GM18868 (cell line): ENCODE data around the gene RETREG1.
"Not testable (repeated sequence)": the region's sequence is repeated elsewhere in the genome, so short reads cannot be mapped to it uniquely, and the experiment has no call there.

Experiments used
- ATAC-seq: cut with Tn5 transposase; IDR thresholded peaks from one replicate; pipeline ENCODE4 v1.9.1; 2021; ENCODE audit warnings: mild to moderate bottlenecking, moderate library complexity; ENCODE audit not compliant: unreplicated experiment

RETREG1 gene

DNA sequence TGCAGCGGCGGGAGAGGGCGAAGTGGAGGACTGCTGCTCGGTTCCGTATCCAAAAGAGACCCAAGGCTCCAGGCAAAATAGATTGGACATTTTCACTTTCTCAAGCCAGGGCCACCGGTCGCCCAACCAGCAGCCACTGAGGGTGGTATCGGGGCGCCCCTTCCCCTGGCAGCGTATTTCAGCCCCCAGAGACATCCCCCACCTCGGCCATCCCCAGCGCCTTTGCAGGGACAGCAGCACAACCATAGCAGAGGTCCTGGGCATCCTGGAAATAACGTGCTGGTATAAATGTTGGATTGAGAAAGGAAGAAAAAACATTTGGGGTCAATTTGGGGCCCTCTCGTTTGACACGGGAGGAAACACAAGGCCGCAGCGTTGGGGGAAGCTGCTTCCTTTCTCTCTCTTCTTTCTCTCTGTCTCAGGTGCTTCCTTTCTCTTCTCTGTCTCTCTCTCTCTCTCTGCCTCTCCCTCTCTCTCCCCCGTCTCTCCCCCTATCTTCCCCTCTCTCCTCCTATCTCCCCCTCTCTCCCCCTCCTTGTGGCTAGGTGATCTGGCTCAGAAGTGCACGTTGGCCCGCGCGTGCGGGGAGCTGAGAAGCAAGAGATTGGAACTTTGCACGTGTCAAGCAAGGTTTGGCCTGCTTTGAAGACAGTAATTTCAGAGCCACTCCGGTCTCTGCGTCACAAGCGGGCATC, 624 bp upstream of the RETREG1 start:
- no peak for ATAC-seq

- peak; percentile 4 for ATAC-seq
These were observed 859 bp downstream of the RETREG1 start for GRCh38 chr5:16615741-16616535.

DNA sequence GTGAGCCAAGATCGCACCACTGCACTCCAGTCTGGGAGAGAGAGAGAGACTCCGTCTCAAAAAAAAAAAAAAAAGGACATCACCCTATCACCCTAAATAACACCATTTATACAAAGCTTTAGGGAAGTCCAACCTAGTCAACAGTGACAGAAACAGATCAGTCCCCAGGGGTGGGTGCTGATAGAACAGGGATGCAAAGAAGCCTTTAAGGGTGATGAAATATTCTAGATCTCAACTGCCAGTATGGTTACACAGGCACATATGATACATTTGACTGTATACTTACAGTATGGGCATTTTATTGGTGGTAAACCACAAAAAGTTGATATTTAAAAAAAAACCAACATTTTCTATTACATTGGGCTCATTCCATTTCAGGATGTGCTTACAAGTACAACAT, 4.8 kb downstream of the RETREG1 start:
- no peak for ATAC-seq

GRCh38 chr5:16610896-16611295, 5.9 kb downstream of the RETREG1 start:
- ATAC-seq, result not testable (repeated sequence)

DNA sequence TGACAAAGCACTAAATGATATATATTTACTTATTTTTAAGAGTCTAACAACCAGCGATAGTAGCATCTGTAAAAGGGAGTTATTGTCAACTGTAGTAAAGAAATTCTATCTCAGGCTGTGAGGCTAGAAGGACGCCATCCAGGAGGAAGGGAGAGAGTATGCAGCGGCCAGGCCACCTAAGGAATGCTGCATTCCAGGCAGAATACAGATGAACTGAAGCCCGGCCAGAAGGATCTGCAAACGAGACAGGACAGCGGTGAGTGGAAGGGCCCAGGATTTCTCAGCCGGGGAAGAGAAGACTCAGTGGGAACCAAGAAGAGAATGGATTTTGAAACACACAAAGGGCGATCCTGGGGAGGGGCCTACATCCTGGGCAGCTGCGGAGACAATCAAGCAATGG, 7.4 kb downstream of the RETREG1 start:
- no peak for ATAC-seq

DNA sequence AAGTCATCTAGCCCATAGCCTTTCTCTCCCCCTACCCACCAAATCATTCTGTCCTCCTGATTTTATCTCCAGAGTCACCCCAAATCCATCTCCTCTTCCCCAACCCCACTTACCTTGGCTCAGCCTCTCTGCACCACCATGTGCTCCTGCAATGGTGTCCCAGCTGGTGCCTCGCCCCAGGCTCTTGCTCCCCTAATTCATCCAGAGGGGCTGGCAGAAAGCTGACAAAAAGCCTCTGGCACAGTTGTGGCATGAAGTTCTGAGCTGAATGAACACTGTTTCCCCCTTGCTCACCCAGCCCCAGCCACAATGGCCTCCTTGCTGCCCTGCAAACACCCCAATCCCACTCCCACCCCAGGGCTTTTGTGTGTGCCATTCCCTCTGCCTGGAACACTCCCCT, 10.2 kb downstream of the RETREG1 start:
- ATAC-seq, result no peak

- no peak for ATAC-seq
These were observed 13.1 kb downstream of the RETREG1 start for GRCh38 chr5:16603701-16604100.

DNA sequence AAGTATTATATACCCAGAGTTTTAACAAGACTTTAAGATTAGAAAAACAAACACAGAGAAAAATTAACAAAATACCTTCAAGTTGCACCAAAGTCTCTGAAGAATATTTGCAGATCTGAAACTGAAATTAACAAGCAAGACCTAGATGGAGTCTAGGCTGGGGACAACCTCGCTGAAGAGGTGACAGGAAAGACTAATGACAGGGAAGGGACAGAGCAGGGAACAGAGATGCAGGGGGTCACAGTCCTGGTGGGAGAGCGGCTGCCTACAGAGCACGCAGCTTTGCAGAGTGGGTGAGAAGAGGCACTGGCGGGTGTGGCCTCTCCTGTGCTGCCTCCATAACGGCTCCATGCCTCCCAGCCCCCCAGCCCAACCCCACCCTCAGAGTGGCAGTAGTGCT, 13.5 kb downstream of the RETREG1 start:
- peak; percentile 43 for ATAC-seq

DNA sequence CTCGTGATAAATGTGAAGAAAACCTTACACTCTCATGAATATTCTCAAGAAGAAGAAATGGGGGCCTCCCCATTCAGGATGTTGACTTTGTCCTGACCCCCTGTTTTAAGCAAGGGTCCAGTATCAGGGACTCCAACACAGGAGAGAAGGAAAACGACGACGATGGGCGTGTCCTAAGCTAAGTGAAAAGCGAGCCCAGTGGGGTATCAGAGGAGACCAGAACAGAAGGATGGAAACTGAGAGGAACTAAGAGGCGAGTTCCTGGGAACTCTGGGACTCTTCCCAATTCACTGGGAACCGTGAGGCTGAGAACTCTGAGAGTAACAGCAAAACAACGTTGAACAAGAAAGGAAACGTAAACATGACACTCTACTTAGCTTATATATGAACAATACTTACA, 14.6 kb downstream of the RETREG1 start:
- ATAC-seq, result no peak

DNA sequence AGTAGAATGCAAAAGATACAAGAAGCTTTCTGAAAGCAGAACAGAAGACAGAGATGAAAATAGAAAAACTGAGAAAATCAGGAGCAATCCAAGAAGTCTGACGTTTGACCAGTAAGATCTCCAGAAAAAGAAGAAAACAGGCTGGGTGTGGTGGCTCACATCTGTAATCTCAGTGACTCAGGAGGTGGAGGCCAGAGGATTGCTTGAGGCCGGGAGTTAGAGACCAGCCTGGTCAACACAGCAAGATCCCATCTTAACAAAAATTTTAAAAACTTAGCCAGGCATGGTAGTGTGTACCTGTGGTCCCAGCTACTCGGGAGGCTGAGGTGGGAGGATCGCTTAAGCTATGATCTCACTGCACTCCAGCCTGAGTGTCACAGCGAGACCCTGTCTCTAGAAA, 15.9 kb downstream of the RETREG1 start:
- no peak for ATAC-seq

- ATAC-seq, result no peak
These were observed 16.4 kb downstream of the RETREG1 start for GRCh38 chr5:16600397-16600796.

- no peak for ATAC-seq
These were observed 18.7 kb downstream of the RETREG1 start for GRCh38 chr5:16597946-16598694.

GRCh38 chr5:16596581-16596940, 20.2 kb downstream of the RETREG1 start:
- ATAC-seq, result no peak

GRCh38 chr5:16595881-16596580, 20.8 kb downstream of the RETREG1 start:
- ATAC-seq, result no peak

GRCh38 chr5:16593628-16594027, 23.2 kb downstream of the RETREG1 start:
- ATAC-seq, result no peak

DNA sequence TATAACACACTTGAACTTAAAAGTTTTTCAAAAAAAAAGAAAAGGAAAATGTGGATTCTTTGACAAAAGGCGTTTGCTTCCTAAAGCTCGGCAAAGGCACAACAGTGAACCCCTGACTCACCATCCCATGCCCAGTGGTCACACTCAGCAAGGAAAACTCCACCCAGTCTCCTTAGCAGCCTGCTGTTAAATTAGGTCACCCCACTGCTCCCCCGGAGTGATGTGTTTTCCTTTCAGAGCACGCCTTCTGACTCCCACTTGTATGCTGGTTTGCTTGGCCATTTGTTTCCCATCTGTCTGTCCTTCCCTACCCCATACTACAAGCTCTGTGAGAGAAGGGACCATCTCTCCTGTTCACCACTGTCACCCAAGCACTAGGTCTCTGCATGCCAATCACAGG, 23.8 kb downstream of the RETREG1 start:
- no peak for ATAC-seq

- no peak for ATAC-seq
These were observed 24.5 kb downstream of the RETREG1 start for GRCh38 chr5:16592255-16592654.

DNA sequence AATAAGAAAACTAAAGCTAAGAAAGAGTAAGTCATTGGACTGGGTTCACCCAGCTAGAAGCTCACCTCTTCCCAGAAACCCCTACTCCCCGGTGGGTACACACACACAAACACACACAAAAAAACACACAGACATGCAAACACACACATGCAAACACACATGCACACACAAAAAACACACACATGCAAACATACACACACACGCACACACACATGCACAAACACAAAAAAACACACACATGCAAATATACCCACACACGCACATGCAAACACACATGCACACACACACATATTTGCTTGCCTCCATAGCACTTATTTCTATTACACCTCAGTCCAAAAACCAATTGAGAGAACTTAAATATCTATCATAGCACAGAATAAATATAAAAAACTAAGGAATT, 26.1 kb downstream of the RETREG1 start:
- ATAC-seq, result no peak

- no peak for ATAC-seq
These were observed 27.1 kb downstream of the RETREG1 start for GRCh38 chr5:16589658-16590057.

DNA sequence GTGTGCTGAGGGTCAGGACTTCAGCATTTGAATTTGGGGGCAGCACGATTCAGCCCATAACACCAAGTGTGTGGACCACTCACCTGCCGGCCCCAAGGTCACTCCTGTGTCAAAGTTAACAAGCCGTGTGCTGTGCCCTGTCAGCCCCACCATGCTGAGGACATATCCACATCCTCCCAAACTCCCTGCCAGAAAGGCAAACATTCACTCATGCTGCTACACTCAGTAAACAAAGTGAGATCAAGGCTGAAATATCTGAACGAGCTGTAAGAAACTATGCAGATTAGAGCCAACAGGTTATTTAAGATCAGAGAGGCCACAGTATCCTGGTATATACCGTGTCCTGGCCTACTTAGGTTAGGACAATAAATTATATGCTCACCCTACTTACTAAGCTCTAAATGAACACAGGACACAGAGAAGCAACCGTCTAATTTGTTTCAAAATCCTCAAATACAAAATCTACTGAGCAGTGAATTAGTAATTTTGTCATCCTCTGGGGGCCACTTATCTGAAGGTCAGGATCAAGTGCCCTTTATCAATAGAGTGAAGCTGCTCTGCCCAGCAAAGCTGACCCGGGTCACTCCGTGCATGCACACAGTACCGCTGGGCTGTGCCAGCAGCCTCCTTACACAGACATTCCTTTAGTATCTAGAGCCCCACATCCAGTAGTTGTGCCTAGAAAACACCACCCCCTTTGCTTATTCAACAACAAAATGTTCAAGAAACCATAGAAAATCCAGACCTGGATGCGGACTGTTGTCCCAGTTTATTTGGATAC, 28.2 kb downstream of the RETREG1 start:
- ATAC-seq, result no peak
